ENCODE measurements around the gene QRSL1.
"Not testable (repeated sequence)": the region's sequence is repeated elsewhere in the genome, so short reads cannot be mapped to it uniquely, and the experiment has no call there.

Gene QRSL1

DNA sequence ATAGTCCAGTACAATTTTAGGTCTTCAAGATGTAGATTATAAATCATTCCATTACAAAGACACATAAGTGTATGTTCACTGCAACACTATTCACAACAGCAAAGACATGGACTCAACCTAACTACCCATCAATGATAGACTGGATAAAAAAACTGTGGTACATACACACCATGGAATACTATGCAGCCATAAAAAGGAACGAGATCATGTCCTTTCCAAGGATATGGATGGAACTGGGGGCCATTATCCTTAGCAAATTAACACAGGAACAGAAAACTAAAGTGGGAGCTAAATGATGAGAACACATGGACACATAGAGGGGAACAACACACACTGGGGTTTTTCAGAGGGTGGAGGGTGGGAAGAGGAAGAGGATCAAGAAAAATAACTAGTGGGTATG is 6.3 kb upstream of the QRSL1 start:
- H3K27ac ChIP-seq: no peak overlapping the region
- DNase-seq (ENCODE audit: low spot score): no peak
- TF ChIP-seq, protein P1, sequence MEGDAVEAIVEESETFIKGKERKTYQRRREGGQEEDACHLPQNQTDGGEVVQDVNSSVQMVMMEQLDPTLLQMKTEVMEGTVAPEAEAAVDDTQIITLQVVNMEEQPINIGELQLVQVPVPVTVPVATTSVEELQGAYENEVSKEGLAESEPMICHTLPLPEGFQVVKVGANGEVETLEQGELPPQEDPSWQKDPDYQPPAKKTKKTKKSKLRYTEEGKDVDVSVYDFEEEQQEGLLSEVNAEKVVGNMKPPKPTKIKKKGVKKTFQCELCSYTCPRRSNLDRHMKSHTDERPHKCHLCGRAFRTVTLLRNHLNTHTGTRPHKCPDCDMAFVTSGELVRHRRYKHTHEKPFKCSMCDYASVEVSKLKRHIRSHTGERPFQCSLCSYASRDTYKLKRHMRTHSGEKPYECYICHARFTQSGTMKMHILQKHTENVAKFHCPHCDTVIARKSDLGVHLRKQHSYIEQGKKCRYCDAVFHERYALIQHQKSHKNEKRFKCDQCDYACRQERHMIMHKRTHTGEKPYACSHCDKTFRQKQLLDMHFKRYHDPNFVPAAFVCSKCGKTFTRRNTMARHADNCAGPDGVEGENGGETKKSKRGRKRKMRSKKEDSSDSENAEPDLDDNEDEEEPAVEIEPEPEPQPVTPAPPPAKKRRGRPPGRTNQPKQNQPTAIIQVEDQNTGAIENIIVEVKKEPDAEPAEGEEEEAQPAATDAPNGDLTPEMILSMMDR (IDR thresholded peaks at IDR 0.05): no peak

DNA sequence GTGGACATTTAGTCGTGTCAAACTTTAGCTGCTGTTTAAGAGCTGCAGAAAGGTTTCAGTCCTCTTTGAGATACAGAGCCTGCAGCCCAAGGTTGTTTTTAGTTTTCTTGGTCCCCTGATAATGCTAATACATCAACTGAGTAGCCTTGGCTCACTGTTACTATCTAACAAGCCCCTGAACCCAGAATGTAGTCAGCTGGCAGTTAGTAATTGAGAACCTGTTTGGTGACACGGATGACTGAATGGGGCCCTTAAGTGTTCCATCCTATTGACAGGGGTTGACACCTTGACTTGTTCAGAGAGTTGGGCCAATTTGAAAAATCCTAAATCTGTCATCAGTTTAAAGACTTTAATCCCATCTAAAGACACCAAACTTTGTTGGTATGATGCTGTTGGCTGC is 2.9 kb upstream of the QRSL1 start:
- H3K27ac ChIP-seq: no peak overlapping the region
- TF ChIP-seq, protein P1 (IDR thresholded peaks at IDR 0.05): no peak
- DNase-seq (ENCODE audit: low spot score): no peak

More for the DNA sequence above, 6.3 kb upstream of the QRSL1 start:
- H3K4me3 ChIP-seq: no peak overlapping the region

DNA sequence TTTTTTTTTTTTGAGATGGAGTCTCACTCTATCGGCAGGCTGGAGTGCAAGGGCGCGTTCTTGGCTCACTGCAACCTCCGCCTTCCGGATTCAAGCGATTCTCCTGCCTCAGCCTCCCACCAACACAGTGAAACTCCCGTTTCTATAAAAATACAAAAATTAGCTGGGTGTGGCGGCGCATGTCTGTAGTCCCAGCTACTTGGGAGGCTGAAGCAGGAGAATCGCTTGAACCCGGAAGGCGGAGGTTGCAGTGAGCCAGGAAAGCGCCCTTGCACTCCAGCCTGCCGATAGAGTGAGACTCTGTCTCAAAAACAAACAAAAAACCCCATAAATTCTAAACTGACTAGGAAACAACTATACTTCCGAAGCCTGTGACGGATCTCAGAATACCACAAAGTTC is 1.6 kb upstream of the QRSL1 start:
- not testable (repeated sequence) for H3K4me3 ChIP-seq; H3K27ac ChIP-seq; DNase-seq (ENCODE audit: low spot score)

More for the DNA sequence above, 2.9 kb upstream of the QRSL1 start:
- H3K4me3 ChIP-seq: no peak overlapping the region

DNA sequence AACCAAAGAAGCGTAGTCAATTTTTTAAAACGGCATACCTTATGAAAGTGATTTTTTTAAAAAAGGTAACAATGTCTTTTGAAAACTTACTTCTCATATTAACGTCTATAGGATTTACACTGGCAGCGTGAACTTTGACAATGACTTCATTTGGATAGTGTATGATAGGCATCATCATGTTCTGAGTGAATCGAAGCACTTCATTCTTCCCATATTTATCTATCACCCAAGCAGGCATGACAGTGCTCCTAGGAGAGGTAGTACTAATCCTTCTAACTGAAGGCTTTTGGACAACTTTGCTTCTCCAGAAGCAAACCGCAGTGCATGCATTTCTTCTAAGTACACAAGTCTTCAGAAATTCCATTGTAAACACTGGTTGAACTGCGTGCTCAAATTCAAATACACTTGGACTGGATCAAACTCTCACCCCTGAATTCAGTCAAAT is 698 bp upstream of the QRSL1 start:
- H3K4me3 ChIP-seq: peak overlapping the region; percentile 99
- no peak for DNase-seq (ENCODE audit: low spot score)
- peak overlapping the region in 1 of 2 donors; percentile 80 for H3K27ac ChIP-seq
- TF ChIP-seq, protein P1 (IDR thresholded peaks at IDR 0.05): no peak

DNA sequence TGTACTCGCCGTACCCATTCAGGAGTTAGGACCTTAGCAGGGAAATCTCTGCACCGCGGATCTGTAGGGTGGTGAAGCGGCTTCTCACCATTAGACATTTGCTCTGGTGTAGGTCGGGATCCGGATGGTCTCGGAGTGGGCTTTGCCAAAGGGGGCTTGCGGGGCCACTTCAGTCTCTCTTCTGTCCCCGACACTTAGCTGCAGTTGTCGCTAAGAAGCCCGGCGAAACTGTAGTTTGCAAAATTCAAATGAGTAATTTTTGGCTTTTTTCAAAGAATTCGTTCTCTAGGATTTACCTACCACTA is 433 bp downstream of the QRSL1 start:
- peak overlapping the region; percentile 99 for H3K4me3 ChIP-seq
- peak overlapping the region; percentile 53 to 80 for H3K27ac ChIP-seq
- no peak for DNase-seq (ENCODE audit: low spot score)
- TF ChIP-seq, protein P1 (IDR thresholded peaks at IDR 0.05): no peak

DNA sequence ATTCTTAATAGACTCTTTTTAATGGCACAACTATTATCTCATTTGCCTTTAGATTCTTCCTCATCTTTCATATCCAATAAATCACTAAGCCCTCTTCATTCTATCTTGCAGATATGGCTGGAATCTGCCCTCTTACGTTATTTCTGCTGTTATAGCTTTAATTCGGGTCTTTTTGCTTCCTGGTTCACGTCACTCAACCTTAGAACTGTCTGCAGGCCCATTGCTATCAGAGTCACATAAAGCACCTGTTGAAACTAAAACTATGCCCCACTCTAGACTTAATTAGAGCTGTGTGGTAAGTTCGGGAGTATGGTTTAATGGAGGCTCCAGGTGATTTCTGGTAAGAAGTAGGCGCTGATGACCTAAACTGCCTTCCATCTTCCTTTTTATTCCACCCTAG is 988 bp downstream of the QRSL1 start:
- Histone ChIP-seq H3K4me3 (peak overlapping the region; percentile 99), H3K27ac (no peak overlapping the region)
- DNase-seq (ENCODE audit: low spot score): no peak
- TF ChIP-seq, protein P1 (IDR thresholded peaks at IDR 0.05): no peak

DNA sequence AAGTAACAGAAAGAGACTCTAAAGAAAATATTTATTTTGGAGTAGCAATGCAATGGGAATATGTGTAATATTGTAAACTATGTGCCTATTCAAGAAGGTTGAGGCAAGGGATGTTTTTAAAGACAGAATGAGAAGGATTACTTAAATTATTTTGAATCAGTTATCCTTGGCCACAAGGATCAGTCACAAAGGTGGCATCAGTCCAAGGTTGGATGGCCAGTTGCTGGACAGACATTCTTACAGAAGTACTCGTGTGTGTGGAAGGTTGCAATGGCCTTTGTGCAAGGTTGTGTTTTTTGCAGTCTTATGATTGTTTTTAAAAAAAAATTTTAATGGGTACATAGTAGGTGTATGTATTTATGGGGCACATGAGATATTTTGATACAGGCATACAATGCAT is 2.0 kb downstream of the QRSL1 start:
- TF ChIP-seq, protein P1 (IDR thresholded peaks at IDR 0.05): no peak

DNA sequence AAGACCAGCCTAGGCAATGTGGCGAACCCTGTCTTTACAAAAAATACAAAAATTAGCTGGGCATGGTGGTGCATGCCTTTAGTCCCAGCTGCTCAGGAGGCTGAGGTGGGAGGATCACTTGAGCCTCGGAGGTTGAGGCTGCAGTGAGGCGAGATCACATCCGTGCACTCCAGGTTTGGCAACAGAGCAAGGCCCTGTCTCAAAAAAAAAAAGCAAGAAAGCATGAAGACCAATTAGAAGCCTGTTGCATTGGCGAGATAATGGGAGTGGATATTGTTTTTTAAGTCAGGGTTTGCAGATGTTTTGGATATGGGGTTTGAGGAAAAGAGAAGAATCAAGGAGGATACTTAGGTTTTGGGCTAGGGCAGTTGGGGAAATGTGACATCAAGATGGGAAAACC is 5.2 kb downstream of the QRSL1 start:
- no peak for DNase-seq (ENCODE audit: low spot score)
- Histone ChIP-seq H3K27ac (no peak overlapping the region), H3K4me3 (no peak overlapping the region)
- TF ChIP-seq, protein P1 (IDR thresholded peaks at IDR 0.05): no peak

More for the DNA sequence above, 2.0 kb downstream of the QRSL1 start:
- Histone ChIP-seq H3K4me3 (no peak overlapping the region), H3K27ac (no peak overlapping the region)
- DNase-seq (ENCODE audit: low spot score): no peak
